Trophoblast cell (in vitro differentiated cells and primary cell): ENCODE measurements around the gene POU3F1.

Source experiments
- DNase-seq, 2 donors: peaks; one replicate each; pipeline ENCODE4 v3.0.0-alpha.2; 2016
- H2AFZ ChIP-seq: 2 replicates; pipeline ENCODE4 v1.6.1; 2013; ENCODE audit warnings: low read length, moderate library complexity, mild to moderate bottlenecking; ENCODE audit not compliant: insufficient read depth, poor library complexity
- H2AK5ac ChIP-seq: 2 replicates; pipeline ENCODE4 v1.6.1; 2013; ENCODE audit warnings: mild to moderate bottlenecking, low read length
- H2BK120ac ChIP-seq: 2 replicates; pipeline ENCODE4 v1.6.1; 2013; ENCODE audit warnings: low read length, mild to moderate bottlenecking, moderate library complexity; ENCODE audit not compliant: insufficient read depth, poor library complexity
- H2BK12ac ChIP-seq: 2 replicates; pipeline ENCODE4 v1.6.1; 2013; ENCODE audit warnings: mild to moderate bottlenecking, low read length, moderate library complexity
- H2BK5ac ChIP-seq: 2 replicates; pipeline ENCODE4 v1.6.1; 2013; ENCODE audit warnings: low read length, low read depth, moderate library complexity, mild to moderate bottlenecking; ENCODE audit not compliant: poor library complexity
- H3K14ac ChIP-seq: 2 replicates; pipeline ENCODE4 v1.6.1; 2013; ENCODE audit warnings: mild to moderate bottlenecking, low read length
- H3K18ac ChIP-seq: 2 replicates; pipeline ENCODE4 v1.6.1; 2013; ENCODE audit warnings: mild to moderate bottlenecking, low read length
- H3K23ac ChIP-seq: 2 replicates; pipeline ENCODE4 v1.6.1; 2013; ENCODE audit warnings: low read length
- H3K27ac ChIP-seq: 2 replicates; pipeline ENCODE4 v1.5.1; 2013; ENCODE audit warnings: low read depth, mild to moderate bottlenecking, inconsistent platforms, low read length, moderate library complexity
- H3K27me3 ChIP-seq: 2 replicates; pipeline ENCODE4 v1.6.1; 2013; ENCODE audit warnings: inconsistent platforms, mild to moderate bottlenecking, low read length, moderate library complexity; ENCODE audit not compliant: insufficient read depth
- H3K36me3 ChIP-seq, 2 experiments: 1 replicate in 1 of 2; 2 replicates in 1 of 2; pipeline ENCODE4 v1.6.1; 2013; ENCODE audit warnings: low read length in 2 of 2, mild to moderate bottlenecking in 2 of 2, moderate library complexity in 1 of 2; ENCODE audit not compliant: insufficient read depth in 2 of 2, control insufficient read depth in 1 of 2
- H3K4ac ChIP-seq: 2 replicates; pipeline ENCODE4 v1.6.1; 2013; ENCODE audit warnings: low read depth, mild to moderate bottlenecking, low read length, moderate library complexity
- H3K4me1 ChIP-seq, 2 experiments: 1 replicate in 1 of 2; 2 replicates in 1 of 2; pipeline ENCODE4 v1.6.1; 2013; ENCODE audit warnings: low read length in 2 of 2, mild to moderate bottlenecking in 2 of 2, moderate library complexity in 1 of 2; ENCODE audit not compliant: insufficient read depth in 2 of 2, control insufficient read depth in 1 of 2
- H3K4me2 ChIP-seq: 2 replicates; pipeline ENCODE4 v1.6.1; 2013; ENCODE audit warnings: inconsistent platforms, mild to moderate bottlenecking, low read length, moderate library complexity
- H3K4me3 ChIP-seq: 2 replicates; pipeline ENCODE4 v1.5.1; 2013; ENCODE audit warnings: mild to moderate bottlenecking, low read depth, low read length, inconsistent platforms
- H3K79me1 ChIP-seq: one replicate; pipeline ENCODE4 v1.6.1; 2013; ENCODE audit warnings: low read length
- H3K79me2 ChIP-seq: 2 replicates; pipeline ENCODE4 v1.6.1; 2013; ENCODE audit warnings: low read length, mild to moderate bottlenecking; ENCODE audit not compliant: control insufficient read depth, insufficient read depth, poor library complexity
- H3K9ac ChIP-seq: 2 replicates; pipeline ENCODE4 v1.6.1; 2013; ENCODE audit warnings: mild to moderate bottlenecking, low read length
- H3K9me3 ChIP-seq: 2 replicates; pipeline ENCODE4 v1.6.1; 2013; ENCODE audit warnings: low read depth, mild to moderate bottlenecking, control low read depth, inconsistent platforms, low read length; ENCODE audit not compliant: insufficient read depth
- H4K12ac ChIP-seq: 2 replicates; pipeline ENCODE4 v1.6.1; 2013; ENCODE audit warnings: low read depth, mild to moderate bottlenecking, low read length, moderate library complexity
- H4K8ac ChIP-seq: 2 replicates; pipeline ENCODE4 v1.6.1; 2013; ENCODE audit warnings: low read depth, mild to moderate bottlenecking, low read length, moderate library complexity
- H4K91ac ChIP-seq: one replicate; pipeline ENCODE4 v1.6.1; 2013; ENCODE audit warnings: low read depth, mild to moderate bottlenecking, low read length, moderate library complexity
- WGBS: extraction: QIAGEN DNeasy Blood & Tissue Kit; methylation state at CpG from one replicate; pipeline ENCODE4 v1.1.7; 2013; ENCODE audit warnings: missing lambda C conversion rate; ENCODE audit not compliant: insufficient read length, insufficient coverage; ENCODE audit errors: extremely low coverage; 5-methylcytosine and 5-hydroxymethylcytosine counted together

Gene POU3F1

DNA sequence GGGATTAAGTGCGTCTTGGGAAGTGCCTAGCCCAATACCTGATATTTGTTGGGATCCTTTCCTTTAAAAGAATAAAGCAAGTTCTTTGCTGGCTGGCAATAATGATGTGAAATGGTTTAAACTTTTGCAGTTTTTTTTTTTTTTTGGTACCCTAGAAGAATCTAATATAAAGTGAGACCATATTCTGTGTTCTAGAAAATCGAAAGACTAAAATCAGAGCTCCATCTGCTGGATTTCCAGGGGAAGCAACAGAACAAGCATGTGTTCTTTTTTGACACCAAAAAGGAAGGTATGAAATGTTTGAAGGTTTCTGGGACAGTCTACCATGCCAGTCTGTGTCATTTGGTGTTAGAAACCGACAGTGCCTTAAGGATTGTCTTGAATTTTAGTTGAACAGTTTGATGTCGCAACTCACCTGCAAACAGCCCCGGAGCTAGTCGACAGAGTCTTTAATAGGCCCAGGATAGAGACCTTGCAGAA lies 27.7 kb downstream of the POU3F1 start:
- no peaks in the 10 kb centered on the region for H3K79me2 ChIP-seq
- no CpG with 5 or more reads among the region's 6 CpGs for WGBS
- DNase-seq: peak in 1 of 2 donors; percentile 41

DNA sequence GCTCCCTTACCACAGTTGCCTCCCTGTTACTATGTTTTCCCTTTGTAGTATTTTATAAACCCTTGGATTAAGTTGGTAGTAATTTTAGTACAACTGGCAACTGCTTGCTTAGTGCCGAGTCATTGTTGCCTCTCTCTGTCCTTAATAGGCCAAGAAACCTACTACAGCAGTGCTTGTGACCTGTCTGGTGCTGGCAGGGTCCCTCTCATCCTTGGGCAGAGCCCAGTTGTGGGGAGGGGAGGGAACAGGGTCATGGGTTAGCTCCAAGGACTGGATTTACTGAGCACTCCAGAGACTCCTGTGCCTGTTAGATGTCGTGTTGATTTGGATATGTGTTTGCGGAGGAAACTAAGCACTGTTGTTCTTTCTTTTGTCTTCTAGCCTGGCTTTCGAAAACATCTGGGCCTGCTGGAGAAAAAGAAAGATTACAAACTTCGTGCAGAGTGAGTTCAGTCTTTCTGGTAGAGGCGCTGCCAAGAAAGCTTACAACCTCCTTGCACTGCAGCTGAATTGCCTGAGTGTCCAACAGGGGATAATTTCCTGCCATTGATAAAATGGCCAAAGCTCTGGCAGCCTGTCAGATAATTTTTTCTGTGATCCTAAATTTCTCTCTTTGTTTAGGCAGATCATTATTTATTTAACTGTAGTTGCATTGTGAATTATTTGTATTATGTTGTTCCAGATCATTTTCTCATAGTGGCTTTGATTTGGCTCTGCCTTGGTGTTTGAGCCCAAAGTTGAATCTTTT lies 30.4 kb downstream of the POU3F1 start:
- H3K36me3 ChIP-seq: peaks cover 19 to 37% of the 10 kb centered on the region in 2 experiments
- H2AK5ac ChIP-seq: no peak overlapping the region
- no peak overlapping the region for H2AFZ ChIP-seq
- peak overlapping the region; percentile 19 for H3K4ac ChIP-seq
- H3K27ac ChIP-seq: no peak overlapping the region
- no peak overlapping the region for H3K14ac ChIP-seq
- no peak overlapping the region for H2BK120ac ChIP-seq
- H3K4me2 ChIP-seq: no peak overlapping the region
- DNase-seq: no peak
- WGBS: no CpG with 5 or more reads among the region's 6 CpGs
- H3K4me3 ChIP-seq: no peak overlapping the region
- no peak overlapping the region for H3K23ac ChIP-seq
- peaks cover 7% of the 10 kb centered on the region for H3K79me2 ChIP-seq
- peaks cover 8% of the 10 kb centered on the region for H3K79me1 ChIP-seq
- no peaks in the 10 kb centered on the region for H3K9me3 ChIP-seq
- no peak overlapping the region for H2BK12ac ChIP-seq
- no peak overlapping the region for H4K12ac ChIP-seq
- H3K4me1 ChIP-seq: peaks cover 3 to 9% of the 10 kb centered on the region in 2 experiments
- H2BK5ac ChIP-seq: no peak overlapping the region
- no peak overlapping the region for H3K9ac ChIP-seq
- no peak overlapping the region for H4K8ac ChIP-seq
- no peak overlapping the region for H4K91ac ChIP-seq
- H3K27me3 ChIP-seq: no peaks in the 10 kb centered on the region
- H3K18ac ChIP-seq: no peak overlapping the region

More for the DNA sequence above, 27.7 kb downstream of the POU3F1 start:
- no peak overlapping the region for H2BK120ac ChIP-seq
- H3K4ac ChIP-seq: no peak overlapping the region
- H2AK5ac ChIP-seq: no peak overlapping the region
- H3K9me3 ChIP-seq: no peaks in the 10 kb centered on the region
- no peak overlapping the region for H3K4me2 ChIP-seq
- no peak overlapping the region for H3K23ac ChIP-seq
- H3K27ac ChIP-seq: no peak overlapping the region
- H3K18ac ChIP-seq: no peak overlapping the region
- no peaks in the 10 kb centered on the region for H3K79me1 ChIP-seq
- no peak overlapping the region for H2BK12ac ChIP-seq
- H3K9ac ChIP-seq: no peak overlapping the region
- no peak overlapping the region for H3K4me3 ChIP-seq
- H4K91ac ChIP-seq: no peak overlapping the region
- H2BK5ac ChIP-seq: no peak overlapping the region
- no peak overlapping the region for H3K14ac ChIP-seq
- H2AFZ ChIP-seq: no peak overlapping the region
- peaks cover 32 to 55% of the 10 kb centered on the region in 2 experiments for H3K36me3 ChIP-seq
- no peaks in the 10 kb centered on the region for H3K27me3 ChIP-seq
- no peaks in the 10 kb centered on the region for H3K4me1 ChIP-seq
- no peak overlapping the region for H4K12ac ChIP-seq
- no peak overlapping the region for H4K8ac ChIP-seq

- no peak overlapping the region for H2BK5ac ChIP-seq
- DNase-seq: no peak
- no peaks in the 10 kb centered on the region for H3K27me3 ChIP-seq
- H3K79me1 ChIP-seq: peaks cover 8% of the 10 kb centered on the region
- H2BK12ac ChIP-seq: no peak overlapping the region
- H3K4ac ChIP-seq: peak overlapping the region; percentile 66
- no peak overlapping the region for H3K23ac ChIP-seq
- H4K91ac ChIP-seq: no peak overlapping the region
- H4K8ac ChIP-seq: no peak overlapping the region
- H3K79me2 ChIP-seq: peaks cover 7% of the 10 kb centered on the region
- H3K4me2 ChIP-seq: no peak overlapping the region
- H3K14ac ChIP-seq: no peak overlapping the region
- peaks cover 3 to 9% of the 10 kb centered on the region in 2 experiments for H3K4me1 ChIP-seq
- H3K4me3 ChIP-seq: no peak overlapping the region
- H3K9me3 ChIP-seq: no peaks in the 10 kb centered on the region
- no peak overlapping the region for H2AK5ac ChIP-seq
- no peak overlapping the region for H4K12ac ChIP-seq
- no peak overlapping the region for H3K27ac ChIP-seq
- peaks cover 13 to 28% of the 10 kb centered on the region in 2 experiments for H3K36me3 ChIP-seq
- no peak overlapping the region for H3K9ac ChIP-seq
- H3K18ac ChIP-seq: no peak overlapping the region
- H2AFZ ChIP-seq: no peak overlapping the region
- no peak overlapping the region for H2BK120ac ChIP-seq
- no CpG with 5 or more reads among the region's 11 CpGs for WGBS
These were observed 31.7 kb downstream of the POU3F1 start for GRCh38 chr1:38014724-38015424.

GRCh38 chr1:38014171-38014570 lies 32.4 kb downstream of the POU3F1 start:
- Histone ChIP-seq H3K27me3 (no peaks in the 10 kb centered on the region), H3K79me2 (peaks cover 7% of the 10 kb centered on the region), H3K4me1 (peaks cover 3 to 10% of the 10 kb centered on the region in 2 experiments), H3K9me3 (no peaks in the 10 kb centered on the region), H3K23ac (no peak overlapping the region), H3K36me3 (peaks cover 10 to 22% of the 10 kb centered on the region in 2 experiments), H3K4me3 (no peak overlapping the region), H3K4ac (peak overlapping the region; percentile 88), H2BK12ac (no peak overlapping the region), H3K27ac (no peak overlapping the region), H3K18ac (no peak overlapping the region), H3K14ac (no peak overlapping the region), H3K4me2 (no peak overlapping the region), H3K79me1 (peaks cover 8% of the 10 kb centered on the region), H4K91ac (no peak overlapping the region), H4K12ac (no peak overlapping the region), H2BK120ac (no peak overlapping the region), H2AFZ (no peak overlapping the region), H2AK5ac (no peak overlapping the region), H2BK5ac (no peak overlapping the region), H4K8ac (no peak overlapping the region), H3K9ac (no peak overlapping the region)
- no CpG with 5 or more reads among the region's 4 CpGs for WGBS
- DNase-seq: no peak
